Activated CD4-positive, CD25-positive, alpha-beta regulatory T cell (primary cell): ENCODE results near the gene PPP1R8.
"Not testable (repeated sequence)": the region's sequence is repeated elsewhere in the genome, so short reads cannot be mapped to it uniquely, and the experiment has no call there.

ENCODE experiments used
- DNase-seq, 4 experiments: peaks; one replicate each; lab custom pipeline; 2025; lab: John Stamatoyannopoulos, UW

The PPP1R8 gene

DNA sequence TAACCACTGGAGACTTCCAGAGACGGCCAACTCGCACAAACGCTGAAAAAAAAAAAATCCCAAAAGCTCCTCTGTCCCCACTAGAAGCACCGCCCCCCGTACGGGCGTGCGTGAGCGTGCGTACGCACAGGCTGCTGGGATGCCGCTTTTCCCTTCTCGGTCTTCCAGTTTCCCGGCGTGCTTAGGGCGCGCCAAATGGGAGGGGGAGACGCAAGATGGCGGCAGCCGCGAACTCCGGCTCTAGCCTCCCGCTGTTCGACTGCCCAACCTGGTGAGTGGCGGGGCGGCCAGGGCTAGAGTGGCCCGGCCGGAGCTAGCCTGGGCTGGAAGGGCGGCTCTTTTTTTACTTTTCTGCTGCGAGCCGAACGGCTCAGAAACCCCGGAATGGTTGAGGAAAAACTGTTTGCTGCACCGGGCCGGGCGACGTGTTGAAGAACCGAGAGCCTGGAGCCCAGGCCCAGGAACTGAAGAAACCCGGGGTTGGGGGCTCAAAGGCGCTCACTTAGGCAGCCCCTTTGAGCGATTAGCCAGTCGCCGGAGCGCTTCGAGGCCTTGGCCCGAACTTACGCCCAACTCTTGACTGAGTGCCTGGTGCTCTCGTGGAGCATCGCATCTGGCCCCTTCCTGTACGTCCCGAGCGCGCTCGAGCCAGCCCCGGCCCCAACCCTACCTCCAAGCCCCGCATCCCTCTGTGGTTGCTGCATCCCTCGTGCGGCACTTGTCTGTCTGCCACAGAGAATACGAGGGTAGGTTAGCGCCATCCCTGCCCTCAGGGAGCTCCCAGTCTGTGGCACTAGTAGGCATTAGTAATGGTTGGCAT lies at the start of gene PPP1R8:
Gene PPP1R8 (plus strand): TSS at position 162 of the 820 bp plus-strand sequence. CDS start 54 bp downstream, at position 216.
- peak; percentile 67 to 73 (median 69) for DNase-seq

DNA sequence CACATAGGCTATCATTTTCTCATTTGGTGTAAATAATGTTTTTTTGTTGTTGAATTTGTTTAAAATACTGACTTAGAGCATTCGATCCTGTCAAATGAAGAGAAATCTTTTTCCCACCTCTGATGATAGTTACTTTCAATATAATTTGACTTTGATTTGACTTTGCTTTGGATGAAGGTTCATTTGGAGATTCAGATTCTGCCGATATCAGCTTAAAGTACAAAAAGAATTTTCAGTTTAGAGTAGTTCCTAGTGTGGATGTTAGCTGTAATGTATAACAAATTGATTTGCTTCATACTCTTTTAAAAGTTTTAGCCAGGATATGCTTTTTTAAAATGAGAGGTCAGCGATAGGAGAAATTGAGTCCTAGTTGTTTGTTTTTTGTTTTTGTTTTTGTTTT lies 47.6 kb upstream of the PPP1R8 start:
- no peak for DNase-seq

DNA sequence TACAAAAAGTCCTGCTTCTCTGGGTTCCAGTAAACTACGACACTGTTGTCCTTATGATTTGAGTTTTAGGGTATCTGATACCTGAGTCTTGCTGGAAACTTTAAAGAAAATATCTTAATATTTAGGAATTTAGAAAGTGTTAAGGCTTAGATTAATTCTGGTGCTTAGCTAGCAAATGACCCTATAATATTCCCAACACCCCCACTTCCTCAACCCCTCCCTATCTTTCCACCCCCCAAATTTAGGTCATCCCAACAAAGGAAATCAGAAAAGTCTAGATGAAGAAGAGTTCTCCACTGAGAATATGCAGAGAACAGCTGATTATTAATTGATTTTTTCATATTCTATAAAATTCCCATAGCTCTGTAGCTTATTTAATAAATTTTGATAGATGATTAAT lies 45.9 kb upstream of the PPP1R8 start:
- DNase-seq = no peak

GRCh38 chr1:27785781-27786455 lies 44.7 kb upstream of the PPP1R8 start:
- no peak for DNase-seq

DNA sequence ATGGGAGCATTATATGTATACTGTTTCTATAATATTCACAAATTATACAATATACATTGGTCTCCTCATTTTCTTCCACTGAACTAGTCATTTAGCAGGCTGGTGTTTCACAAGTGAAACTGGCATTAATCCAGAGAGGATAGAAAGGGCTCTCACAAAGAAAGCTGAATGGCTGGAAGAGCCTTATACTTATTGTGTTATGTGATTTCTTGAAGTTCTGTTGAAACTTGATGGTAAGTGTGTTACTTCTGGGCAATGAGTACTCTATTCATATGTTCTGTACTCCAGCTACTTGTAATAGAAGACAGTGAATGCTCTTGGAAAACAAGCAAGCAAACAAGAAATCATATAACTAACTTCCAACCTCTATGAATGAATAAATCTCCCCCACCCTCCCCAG lies 42.7 kb upstream of the PPP1R8 start:
- no peak for DNase-seq

DNA sequence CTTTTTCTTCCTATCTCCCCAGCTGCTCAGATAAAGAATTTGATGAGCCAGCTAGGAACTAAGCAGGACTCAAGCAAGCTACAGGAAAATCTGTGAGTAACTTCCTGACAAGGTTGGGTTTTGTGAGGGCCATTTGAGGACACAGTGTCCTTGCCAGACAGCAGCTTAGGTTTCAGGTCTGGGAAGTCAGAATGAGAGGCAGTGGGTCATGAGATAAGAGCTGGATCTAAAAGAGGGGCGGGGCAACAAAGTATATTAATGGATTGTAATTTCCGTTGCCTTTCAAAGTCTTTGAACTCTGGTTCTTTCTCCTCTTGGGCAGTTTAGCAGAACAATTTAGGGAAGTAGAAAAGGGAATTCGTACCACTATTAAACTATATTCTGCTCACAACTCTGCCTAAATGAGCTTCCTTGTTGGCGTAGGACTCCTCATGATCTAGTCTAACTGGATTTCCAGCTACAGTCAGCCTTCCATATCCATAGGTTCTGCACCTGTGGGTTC lies 41.0 kb upstream of the PPP1R8 start:
- DNase-seq = no peak

GRCh38 chr1:27790270-27790669 lies 40.3 kb upstream of the PPP1R8 start:
- DNase-seq = not testable (repeated sequence)

GRCh38 chr1:27795601-27796000 lies 35.0 kb upstream of the PPP1R8 start:
- DNase-seq = no peak

- no peak for DNase-seq
Measured at GRCh38 chr1:27804791-27805190, 25.8 kb upstream of the PPP1R8 start.

GRCh38 chr1:27806758-27807157 lies 23.8 kb upstream of the PPP1R8 start:
- DNase-seq = no peak

DNA sequence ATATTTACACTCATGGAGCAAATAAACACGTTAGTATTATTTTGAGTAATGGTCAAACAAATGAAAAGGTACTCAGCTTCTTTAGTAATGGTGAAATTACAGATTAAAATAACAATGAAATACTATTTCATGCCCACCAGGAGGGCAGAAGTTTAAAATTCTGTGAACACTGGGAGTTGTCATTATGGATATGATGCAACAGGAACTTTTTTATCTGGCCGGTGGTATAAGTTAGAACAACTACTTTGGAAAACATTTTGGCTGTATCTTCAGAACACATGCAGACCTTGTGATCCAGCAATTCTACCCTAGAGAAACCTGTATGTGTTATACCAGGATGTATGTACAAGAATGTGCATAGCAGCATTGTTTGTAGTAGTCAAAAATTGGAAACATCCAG lies 23.2 kb upstream of the PPP1R8 start:
- DNase-seq = no peak

DNA sequence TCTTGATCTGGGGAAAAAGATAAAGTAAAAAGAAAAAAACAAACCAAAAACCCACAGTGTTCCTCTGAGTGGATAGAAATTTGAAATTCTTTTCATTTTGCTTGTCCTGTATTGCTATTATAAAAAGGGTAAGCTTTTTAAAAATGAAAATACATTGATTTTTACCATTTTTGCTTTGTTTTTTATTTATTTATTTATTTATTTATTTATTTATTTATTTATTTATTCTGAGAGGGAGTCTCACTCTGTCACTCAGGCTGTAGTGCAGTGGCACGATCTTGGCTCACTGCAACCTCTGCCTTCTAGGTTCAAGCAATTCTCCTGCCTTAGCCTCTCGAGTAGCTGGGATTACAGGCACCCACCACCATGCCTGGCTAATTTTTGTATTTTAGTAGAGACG lies 22.5 kb upstream of the PPP1R8 start:
- not testable (repeated sequence) for DNase-seq

GRCh38 chr1:27809883-27810282 lies 20.7 kb upstream of the PPP1R8 start:
- no peak for DNase-seq

- no peak for DNase-seq
Measured at GRCh38 chr1:27811741-27812500, 18.7 kb upstream of the PPP1R8 start.

DNA sequence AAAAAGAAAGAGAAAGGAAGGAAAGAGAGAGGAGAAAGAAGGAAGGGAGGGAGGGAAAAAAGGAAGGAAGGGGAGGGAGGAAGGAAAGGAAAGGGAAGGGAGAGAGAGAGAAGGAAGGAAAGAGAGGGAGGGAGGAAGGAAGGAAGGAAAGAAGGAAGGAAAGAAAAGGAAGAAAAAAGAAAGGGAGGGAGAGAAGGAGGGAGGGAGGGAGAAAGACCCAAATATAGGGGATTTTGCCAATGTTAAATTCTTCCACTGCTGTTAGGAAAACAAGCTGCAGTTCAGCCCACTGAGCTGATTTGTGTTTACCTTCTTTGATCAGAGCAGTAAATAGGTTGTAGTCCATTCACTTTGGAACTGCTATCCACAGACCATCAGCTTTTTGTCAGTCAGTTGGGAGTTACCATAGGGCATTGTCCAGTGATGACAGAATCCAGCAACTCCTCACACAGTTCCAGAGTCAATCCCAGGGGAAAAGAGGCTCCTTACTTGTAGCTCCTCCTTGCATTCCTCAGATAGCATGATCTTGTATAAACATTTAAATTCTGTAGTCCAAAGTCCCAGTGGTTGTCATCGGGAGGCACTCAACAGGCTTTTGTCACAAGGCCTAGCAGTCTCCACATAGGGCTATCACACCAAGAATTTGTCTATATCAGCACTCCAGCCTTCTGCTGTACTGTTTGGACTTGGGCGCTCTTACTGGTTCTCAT lies 13.5 kb upstream of the PPP1R8 start:
- no peak for DNase-seq

DNA sequence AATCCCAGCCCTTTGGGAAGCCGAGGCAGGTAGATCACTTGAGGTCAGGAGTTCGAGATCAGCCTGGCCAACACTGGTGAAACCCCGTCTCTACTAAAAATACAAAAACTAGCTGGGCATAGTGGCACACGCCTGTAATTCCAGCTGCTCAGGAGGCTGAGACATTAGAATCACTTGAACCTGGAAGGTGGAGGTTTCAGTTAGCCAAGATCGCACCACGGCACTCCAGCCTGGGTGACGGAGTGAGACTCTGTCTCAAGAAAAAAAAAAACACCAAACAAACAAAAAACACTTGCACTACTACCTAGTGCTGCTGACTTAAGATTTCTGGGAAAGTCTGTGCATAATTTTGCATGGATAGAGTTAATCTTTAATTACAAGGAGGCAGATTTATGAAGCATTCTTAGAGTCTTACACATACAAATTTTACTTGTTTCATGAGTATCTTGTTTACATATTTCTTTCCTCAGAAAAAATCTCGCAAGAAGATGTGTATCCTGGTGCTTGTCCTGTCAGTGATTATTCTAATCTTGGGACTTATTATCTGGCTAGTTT lies 8.7 kb upstream of the PPP1R8 start:
- DNase-seq = no peak

- no peak for DNase-seq
Measured at GRCh38 chr1:27823784-27824183, 6.8 kb upstream of the PPP1R8 start.

- no peak for DNase-seq
Measured at GRCh38 chr1:27824411-27824810, 6.2 kb upstream of the PPP1R8 start.

GRCh38 chr1:27829339-27829960 lies 1.1 kb upstream of the PPP1R8 start:
- not testable (repeated sequence) for DNase-seq

DNA sequence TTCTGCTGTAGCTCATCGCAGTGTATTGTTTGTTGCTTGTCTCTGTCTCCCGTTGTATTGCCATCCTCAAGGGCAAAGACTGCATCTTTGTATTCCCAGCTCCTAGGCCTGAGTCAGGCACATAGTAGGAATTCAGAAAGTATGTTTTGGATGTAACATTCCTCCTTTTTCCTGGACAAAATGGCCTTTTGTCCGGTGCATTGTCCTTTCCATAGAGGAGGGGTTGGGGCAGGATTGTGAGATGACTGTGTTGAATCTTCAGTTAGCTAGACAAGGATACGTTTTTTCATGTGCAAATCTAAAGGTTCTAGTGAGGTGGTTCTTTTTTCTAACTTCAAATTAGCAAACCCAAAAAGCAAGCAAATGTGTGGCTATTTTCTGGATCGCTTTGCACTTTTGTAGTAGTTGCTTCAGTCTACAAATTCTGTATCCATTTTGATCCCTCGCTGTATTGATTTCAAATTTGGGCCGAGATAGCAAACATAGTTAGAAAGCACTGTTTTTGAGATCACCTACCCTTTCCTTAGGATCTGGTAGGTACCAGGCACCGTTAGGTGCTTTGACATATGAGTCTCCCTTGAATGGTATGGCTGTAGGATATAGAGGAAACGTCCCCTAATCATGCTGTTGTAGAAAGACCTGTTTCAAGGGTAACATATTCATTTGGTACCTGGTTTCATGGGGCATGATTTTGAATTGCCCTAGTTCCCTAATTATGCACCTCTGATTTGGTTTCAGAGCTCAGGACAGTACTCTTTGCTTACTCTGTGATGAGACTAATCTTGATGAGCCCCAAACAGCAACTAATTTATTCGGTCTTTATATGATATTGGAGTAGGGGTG lies 1.2 kb downstream of the PPP1R8 start:
- DNase-seq = no peak
